GM21526 (cell line): ENCODE data around the gene C1orf74.

ENCODE experiments used
- ATAC-seq: cut with Tn5 transposase; IDR thresholded peaks from one replicate; pipeline ENCODE4 v1.9.1; 2021; ENCODE audit warnings: moderate library complexity; ENCODE audit not compliant: unreplicated experiment, low FRiP score

The C1orf74 gene

DNA sequence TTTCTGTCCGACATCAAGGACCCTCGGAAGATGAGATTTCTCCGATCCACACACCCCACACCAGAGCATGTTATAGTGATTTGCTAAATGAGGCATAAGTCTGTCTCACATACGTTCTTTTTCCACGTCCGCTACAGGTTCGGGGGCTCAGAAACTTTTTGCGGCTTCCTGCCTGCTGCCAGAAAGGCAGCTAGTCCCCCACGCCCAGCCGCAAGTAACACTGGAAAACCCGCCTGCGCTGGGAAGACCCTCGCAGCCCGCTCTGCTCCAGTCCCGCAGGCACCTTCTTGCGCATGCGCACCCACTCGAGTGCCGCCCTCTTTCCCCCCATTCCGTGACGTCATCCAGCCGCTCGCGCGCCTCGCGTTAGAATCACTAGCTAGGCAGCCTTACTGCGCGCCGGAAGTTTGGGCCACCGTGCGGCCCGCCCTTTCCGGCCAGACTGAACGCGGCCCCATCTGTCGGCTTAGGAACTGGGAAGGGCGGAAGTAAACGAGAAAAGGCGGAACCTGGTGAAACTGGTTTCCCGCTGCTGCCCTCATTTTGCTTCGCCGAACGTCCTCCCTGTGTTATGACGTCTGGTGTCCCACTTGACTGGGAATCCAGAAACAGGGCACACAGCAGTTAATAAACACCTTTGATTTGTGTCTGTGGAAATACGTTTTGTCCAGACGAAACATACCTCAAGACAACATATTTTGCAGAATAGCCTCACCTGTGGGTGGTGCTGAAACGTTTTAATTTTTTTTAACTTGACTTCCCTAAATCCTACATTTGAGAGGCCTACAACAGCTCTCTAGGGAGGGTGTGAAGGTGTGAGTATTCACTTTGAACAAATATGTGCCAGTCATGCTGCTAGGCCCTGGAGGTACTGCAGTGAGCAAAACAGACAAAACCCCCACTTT, at the start of gene C1orf74:
C1orf74 (minus strand) TSS at position 295 of the 905 bp plus-strand sequence. CDS start 925 bp downstream, outside the sequence.
- ATAC-seq = peak; percentile 99

DNA sequence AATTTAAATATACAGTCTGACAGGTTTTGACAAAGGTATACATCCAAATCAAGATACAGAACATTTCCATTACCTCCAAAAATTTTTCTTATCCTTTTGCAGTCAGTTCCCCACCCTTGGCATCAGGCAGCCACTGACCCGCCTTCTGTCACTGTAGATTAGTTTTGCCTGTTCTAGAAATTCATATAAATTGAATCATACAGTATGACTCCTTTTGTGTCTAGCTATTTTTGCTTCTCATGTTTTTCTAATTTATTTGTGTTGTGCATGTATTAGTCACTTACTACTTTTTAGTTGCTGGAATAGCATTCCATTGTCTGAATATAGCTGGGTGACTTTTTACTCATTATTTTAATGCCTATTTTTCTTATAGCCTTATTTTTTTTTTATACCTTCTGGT, 47.3 kb upstream of the C1orf74 start:
- ATAC-seq = no peak

DNA sequence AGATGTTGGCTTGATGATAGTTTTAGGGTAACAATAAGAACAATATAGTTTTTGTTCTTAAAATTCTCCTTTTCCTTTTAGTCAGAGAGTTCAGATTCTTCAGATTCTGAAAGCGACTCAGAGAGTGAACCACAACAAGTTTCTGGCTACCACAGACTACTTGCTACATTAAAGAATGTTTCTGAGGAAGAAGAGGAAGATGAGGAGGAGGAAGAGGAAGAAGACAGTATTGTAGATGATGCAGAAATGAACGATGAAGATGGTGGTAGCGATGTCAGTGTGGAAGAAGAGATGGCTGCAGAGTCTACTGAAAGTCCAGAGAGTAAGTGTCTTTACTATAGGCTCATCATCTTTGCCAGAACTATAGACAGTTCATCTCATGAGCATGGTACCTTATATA, 46.4 kb upstream of the C1orf74 start:
- no peak for ATAC-seq

DNA sequence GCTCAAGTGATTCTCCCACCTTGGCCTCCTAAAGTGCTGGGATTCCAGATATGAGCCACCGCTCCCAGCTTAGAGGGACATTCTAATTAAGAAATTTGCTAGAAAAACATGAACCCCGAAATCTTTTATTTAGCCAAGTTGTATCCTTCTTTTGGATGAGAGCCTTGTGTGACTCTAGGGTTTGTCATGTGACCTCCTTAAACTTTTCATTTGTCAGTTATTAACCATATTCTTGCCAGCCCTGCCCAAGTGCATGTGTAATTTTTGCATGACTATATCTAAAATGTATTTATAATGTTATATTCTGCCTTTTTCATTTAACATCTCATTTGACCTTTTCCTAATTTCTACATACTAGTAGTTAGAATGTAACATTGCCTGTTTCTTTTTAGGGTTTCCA, 45.4 kb upstream of the C1orf74 start:
- ATAC-seq = no peak

DNA sequence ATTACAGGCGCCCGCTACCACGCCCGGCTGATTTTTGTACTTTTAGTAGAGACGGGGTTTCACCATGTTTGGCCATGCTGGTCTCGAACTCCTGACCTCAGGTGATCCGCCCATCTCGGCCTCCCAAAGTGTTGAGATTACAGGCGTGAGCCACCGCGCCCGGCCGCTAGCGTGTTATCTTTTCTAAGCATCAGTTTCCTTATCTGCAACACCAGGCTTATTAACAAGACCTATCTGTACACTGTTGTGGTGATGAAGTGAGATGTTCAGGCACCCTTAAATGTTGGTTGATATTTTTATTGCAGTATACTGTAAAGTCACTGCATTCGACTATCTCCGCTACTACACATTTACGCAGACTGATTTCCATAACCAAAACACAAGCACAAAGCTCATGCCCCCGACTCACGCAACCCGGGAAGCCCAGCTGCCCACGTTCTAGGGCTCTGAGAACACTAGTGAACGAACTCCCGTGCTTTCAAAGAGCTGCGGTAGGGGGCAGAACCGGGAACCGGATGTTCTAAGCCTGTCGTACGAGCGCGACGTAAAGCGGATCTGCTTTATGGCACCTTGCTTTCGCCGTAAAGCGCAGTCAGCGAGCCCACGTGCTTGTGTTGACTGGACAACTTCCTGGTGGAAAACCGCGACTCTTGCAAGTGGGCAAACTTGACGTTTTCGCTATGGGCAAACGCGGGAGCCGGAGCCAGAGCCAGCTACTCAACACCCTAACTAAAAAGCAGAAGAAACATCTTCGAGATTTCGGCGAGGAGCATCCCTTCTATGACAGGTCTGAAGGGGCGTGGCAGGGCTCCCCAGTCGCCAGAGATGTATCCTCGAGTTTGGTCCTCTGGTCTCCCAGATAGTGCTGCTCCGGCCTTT, 43.3 kb upstream of the C1orf74 start, which contains the start of gene UTP25:
UTP25 (plus strand) TSS at position 589 of the 879 bp plus-strand sequence; CDS start at position 681, 92 bp downstream.
- peak; percentile 93 for ATAC-seq

DNA sequence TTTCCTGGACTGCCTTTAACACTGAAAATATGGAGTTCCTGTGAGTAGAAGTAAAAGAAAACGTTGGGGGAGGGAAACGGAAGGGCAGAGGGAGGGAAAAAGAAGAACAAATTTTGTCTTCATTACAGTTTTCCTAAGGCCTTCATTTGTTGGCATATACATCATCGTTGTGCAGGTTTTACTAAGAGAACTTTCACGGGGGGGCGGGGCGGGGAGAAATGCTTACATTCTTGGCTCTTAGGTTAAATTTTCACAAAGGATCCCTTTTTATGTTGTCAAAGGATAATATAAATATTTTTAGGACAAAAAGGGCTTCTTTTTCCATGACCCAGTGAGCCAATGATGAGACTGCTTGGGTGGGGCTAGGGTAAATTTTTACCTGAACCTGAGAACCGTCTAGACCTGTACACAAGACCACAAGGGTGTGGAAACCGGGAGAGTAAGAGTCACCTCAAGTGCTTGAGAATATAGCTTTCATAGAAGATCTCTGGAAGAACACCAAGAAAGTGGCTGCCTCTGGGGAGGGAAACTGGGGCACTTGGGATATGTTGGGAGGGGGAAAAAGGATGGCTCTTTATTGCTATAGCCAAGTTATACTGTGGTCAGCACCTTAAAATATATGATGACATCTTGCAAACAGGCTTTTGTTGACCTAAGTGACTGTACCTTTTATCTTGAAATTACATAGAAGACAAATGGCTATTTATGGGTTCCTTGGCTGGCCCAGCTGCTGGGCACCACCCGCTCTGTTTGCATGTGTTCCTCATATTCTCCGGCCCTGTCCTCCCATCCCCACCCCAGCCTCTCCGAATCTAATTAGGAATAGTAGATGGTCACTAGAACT, 41.5 kb upstream of the C1orf74 start:
- no peak for ATAC-seq

DNA sequence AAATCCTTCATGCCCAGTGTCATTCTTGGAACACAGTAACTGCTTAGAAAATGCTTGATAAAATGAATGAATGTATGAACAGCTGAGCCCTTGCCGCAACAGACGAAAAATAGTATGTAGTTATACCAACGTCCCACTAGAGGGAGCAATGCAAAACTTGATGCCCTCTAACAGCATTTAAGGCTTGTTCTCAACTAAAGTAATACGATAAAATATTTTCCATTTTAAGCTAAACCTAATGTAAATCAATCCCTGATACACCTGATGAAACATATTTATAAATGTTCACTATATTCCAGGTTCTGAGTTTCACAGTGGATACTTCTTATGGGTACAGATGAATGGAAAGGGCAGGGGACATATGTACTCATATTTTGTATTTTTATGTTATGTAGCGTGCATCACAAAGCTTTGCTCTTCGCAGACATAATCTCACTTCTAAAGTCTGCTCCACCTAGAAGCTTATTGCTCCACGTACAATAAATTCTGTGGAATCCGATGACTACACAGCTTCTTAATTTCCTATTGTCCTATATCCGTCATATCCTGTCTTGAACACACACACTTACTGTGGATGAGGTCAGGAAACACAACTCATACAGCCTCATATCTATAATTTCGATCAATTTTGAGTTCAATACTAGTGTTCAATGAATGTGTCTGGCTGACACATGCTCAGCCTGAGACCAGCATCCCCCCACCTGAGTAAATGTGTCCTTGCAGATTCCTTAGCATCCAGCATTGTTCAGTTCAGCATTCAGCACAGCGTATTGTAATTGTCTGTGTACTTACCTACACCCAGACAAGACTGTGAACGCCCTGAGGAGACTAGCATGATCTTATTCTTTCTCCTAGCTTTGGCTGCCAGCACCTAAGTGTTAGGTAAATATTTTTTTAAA, 39.0 kb upstream of the C1orf74 start:
- ATAC-seq = peak; percentile 42

DNA sequence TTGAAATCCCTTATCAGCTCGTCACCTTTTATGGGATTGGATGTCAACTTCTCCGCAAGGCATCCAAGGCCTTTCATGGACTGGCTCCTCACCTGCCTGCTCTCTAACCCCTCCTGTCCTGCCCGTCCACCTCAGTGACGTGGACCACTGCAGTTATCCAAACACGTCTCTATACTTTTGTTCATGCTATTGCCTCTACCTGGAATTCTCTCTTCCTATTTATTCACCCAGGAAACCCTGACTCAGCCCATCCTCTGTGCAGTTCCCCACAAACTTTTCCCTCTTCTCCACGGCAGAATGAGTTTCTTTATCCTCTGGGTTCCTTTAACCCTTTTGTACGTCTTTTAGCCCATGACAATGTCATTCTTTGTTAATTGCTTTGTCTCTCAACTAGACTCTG, 38.3 kb upstream of the C1orf74 start:
- ATAC-seq = no peak

DNA sequence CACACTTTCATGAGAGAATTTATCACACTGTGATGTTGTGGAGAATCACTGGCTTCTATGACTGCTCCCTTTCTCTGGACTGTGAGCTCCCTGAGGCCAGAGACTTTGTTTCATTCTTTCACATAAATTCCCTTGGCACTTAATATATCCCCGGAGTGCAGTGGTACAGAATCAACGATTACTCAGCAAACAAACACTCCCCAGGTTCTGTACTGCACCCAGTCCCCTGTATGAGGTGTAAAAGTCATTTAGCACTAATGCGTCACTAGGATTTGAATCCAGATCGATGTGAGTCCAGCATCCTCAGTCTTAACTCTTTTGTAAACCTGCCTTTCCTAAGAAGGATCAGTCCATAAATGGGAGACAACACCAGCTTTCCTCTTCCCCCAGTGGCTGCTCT, 36.6 kb upstream of the C1orf74 start:
- ATAC-seq = no peak

DNA sequence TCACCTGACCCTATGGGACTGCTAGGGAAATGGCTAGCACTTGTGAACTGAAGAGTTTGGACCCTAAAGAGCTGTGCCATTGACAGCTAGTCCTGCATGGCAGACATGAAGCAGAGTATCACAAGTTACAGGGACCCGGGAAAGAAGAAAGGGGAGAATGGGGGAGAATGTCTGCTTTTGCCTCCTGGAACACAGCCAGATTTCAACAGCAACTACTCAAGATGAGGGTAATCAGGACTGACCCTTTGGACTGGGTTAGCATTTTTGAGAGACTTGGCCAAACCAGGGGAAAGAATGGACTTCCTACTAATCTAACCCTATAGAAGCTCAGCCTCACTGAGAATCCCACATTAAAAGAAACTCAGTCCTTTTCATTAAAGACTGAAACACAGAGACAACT, 34.7 kb upstream of the C1orf74 start:
- ATAC-seq = no peak

DNA sequence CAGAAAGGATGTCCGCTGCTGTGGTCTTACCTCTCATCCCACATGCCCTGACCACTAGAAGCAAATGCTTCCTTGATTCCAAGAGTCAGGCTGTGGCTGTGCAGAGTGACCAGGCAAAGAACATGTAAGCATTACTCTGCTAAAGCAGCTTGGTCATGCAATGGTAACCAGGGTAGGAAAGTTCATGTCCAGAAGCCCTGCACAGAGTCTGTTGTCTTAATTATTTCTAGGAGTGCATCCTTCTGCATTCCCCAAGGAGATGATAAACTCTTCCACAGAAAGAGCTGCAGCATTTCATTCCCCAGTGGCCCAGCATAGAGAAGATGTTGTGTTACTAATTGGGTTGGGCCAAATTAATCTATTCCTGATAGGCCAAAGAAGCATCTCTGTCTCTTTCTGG, 33.3 kb upstream of the C1orf74 start:
- ATAC-seq = no peak

DNA sequence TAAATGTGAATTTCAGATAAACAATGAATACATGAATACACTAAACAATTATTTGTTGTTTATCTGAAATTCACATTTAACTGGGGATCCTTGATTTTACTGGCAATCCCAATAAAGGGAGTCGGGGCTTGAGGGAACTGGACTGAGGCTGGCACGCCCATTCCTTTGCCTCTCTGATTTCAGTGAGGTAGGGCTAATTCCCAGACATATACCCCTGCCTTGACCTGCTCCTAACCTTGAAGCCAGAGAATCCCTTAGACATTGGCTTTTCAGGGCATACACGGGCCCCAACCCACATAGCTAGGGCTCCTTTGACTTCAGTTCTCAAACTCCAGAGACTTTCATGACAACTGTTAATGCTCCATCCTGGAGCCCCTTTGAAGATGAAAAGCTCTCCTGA, 32.6 kb upstream of the C1orf74 start:
- ATAC-seq = no peak

DNA sequence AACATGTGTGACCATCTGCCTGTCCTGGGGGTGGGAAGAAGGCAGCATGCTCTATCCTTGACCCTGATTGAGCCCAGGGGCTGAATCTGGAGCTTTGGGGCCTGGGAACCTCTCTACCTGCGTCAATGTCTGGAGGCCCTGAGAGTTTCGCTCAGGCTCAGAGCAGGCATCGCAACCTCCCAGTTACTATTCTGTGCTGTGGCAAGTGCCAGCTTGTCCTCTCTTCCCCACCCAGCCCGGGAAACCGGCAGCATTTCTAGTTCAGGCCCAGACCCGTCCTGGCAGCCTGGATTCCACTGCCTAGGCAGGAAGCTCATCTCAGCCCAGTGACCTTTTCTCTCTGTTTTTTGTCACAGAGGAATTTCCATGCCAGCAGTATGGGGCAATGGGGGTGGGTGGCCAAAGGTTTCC, 31.6 kb upstream of the C1orf74 start:
- ATAC-seq = no peak

DNA sequence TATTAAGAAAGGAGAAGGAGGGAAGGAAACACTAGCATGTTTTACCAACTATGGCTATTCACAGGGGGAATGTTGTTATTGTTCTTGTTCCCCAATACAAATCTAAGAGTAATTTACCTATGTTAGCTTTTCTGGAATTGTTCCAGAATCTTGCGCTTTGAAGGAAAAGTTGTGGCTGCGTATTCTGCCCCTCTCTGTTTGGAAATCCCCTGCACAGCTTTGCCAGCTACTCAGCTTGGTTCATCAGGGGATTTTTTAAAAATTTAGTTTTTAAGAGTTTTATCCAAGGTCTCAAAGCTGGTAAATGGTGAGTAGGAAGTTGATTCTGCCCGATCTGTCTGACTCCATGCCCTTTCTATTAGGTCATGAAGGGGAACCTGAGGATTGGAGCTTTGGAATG, 31.1 kb upstream of the C1orf74 start:
- ATAC-seq = no peak

DNA sequence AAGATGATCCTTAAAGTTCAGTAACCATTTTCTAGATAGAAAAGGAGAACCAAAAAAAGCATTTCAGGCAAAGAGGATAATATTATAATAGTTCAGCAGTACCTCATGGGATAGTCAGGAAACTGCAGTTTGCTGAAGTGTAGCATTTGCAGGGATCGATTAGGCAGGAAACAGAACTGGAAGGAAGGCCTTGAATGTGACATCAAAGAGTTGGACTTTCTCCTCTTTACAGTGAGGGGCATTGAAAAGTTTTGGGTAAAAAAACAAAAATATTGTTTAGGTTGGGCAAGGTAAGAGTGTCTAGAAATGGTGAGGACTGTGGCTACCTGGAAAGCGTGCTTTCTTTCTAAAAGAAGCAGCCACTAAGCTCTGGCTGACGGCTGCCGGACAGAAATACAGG, 29.5 kb upstream of the C1orf74 start:
- ATAC-seq = no peak

DNA sequence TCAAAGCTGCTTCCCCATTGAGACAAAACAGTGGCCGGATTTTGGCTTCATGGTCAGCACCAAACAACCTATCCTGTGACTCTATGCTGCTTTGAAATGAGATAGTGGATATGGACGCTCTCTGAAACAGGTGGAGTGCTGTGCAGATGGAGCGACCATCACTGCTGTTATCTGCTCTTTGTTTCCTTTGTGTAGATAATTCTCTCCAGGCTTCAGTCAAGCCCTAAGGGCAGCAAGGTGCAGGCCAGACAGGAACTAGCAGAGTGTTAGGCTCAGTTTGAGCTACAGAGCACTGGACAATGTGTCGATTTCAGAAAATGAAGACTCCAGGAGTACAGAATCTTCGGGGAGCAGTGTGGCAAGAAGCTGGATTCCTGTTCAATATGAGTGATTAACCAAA, 26.4 kb upstream of the C1orf74 start:
- no peak for ATAC-seq

DNA sequence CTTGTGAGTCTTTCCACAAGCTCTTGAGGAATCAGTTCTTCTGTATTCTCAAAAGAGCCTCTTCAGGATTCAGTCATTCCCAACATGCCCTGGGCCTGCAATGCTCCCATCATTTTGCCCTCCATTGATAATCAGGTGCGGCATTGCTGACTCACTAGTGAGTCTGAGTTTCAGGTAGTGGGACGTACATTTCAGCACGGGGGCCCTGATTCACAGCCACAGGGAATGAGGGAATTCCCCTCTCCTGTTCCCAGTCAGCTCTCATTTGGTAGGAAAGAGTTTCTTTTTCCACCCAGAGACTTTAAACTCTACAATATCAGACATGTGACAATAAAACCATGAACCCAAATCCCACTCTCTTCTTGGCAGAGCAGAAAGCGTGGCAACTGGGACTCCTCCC, 25.3 kb upstream of the C1orf74 start:
- no peak for ATAC-seq

DNA sequence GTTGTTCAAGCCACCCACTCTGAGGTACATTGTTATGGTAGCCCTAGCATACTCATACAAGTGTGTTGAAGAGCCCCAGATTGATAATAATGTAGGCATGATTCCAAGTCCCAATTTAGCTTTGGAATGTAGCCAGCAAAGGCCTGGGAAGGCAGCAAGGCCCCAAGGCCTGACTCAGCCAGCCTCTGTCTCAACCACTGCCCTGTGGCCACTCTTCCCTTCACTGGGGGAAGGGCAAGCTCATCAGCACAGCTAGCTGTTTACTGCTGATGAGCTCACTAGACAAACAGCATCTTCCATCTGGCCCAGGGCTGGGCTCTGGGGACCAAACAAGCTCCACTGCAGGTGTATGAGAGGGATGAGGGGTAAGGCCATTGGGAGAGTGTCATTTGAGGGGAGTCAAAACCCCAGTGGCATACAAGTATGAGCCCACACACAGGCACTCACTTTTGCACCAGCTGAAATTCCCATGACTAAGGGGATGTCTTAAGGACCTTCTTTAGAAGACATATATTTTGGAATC, 23.8 kb upstream of the C1orf74 start:
- ATAC-seq = no peak

DNA sequence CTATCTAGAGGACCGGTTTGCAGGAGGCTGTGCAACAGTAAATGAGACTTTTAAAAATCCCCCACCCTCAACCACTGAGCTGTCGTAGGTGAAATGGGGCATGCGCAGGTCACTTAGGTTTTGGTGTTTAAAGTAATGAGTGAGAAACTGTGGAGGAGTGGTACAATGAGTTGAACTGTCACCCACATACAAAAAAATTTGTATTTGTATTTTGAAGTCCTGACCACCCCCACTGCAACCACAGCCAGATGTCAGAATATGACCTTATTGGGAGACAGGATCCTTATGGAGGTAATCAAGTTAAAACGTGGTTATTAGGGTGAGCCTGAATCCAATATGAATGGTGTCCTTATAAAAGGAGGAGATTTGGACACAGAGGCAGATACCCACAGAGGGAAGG, 23.1 kb upstream of the C1orf74 start:
- no peak for ATAC-seq
